Hindlimb muscle (tissue), 1 donor: ENCODE data around the gene MIER2. TPM values are rescaled to one million over a fixed set of nuclear protein-coding genes. Genes with fewer than 3 reads are reported as not detected.

Experiments used
- DNase-seq: peaks from one replicate; pipeline ENCODE4 v3.0.0-alpha.2; 2013
- polyA plus RNA-seq: library from polyadenylated mRNA; unstranded; fragments of 120-200 nt; gene quantifications from one replicate; pipeline ENCODE4 v1.2.1, GENCODE V29; 2013; ENCODE audit not compliant: insufficient read length

The MIER2 gene
- polyA plus RNA-seq, 1 donor = 34.9 TPM

GRCh38 chr19:378706-379105 is 34.1 kb upstream of the MIER2 start:
- DNase-seq = no peak

- DNase-seq = no peak
These were observed 33.4 kb upstream of the MIER2 start for GRCh38 chr19:377801-378581.

GRCh38 chr19:376111-376470 is 31.5 kb upstream of the MIER2 start:
- no peak for DNase-seq

- no peak for DNase-seq
These were observed 31.0 kb upstream of the MIER2 start for GRCh38 chr19:375395-376110.

GRCh38 chr19:374886-375235 is 30.3 kb upstream of the MIER2 start:
- DNase-seq = no peak

GRCh38 chr19:374183-374885 is 29.7 kb upstream of the MIER2 start:
- DNase-seq = no peak

- DNase-seq = no peak
These were observed 29.0 kb upstream of the MIER2 start for GRCh38 chr19:373391-374182.

- DNase-seq = peak; percentile 78
These were observed 27.8 kb upstream of the MIER2 start for GRCh38 chr19:372306-372890.

- no peak for DNase-seq
These were observed 27.0 kb upstream of the MIER2 start for GRCh38 chr19:371501-372168.

GRCh38 chr19:370641-371330 is 26.2 kb upstream of the MIER2 start:
- no peak for DNase-seq

GRCh38 chr19:369876-370275 is 25.3 kb upstream of the MIER2 start:
- DNase-seq = no peak

GRCh38 chr19:369256-369655 is 24.7 kb upstream of the MIER2 start:
- DNase-seq = no peak

GRCh38 chr19:368630-369024 is 24.0 kb upstream of the MIER2 start:
- no peak for DNase-seq

GRCh38 chr19:367963-368629 is 23.5 kb upstream of the MIER2 start:
- no peak for DNase-seq

- DNase-seq = no peak
These were observed 23.0 kb upstream of the MIER2 start for GRCh38 chr19:367561-367960.

GRCh38 chr19:366951-367350 is 22.4 kb upstream of the MIER2 start:
- no peak for DNase-seq

GRCh38 chr19:366205-366783 is 21.7 kb upstream of the MIER2 start:
- no peak for DNase-seq

GRCh38 chr19:364496-365287 is 20.1 kb upstream of the MIER2 start:
- no peak for DNase-seq

- no peak for DNase-seq
These were observed 18.1 kb upstream of the MIER2 start for GRCh38 chr19:362683-363082.
